Calu3 (cell line): ENCODE results near the gene SULT1B1. TPM values are rescaled to one million over a fixed set of nuclear protein-coding genes. Genes with fewer than 3 reads are reported as not detected.

Experiments
- Bru-seq: library from RNA; stranded (reverse); fragments of 400-500 nt; gene quantifications from one replicate; lab custom pipeline; 2021; lab: Mats Ljungman, UMichigan
- BruChase-seq, 2 experiments: library from RNA; stranded (reverse); fragments of 400-500 nt; gene quantifications; one replicate each; lab custom pipeline; 2021; lab: Mats Ljungman, UMichigan
- BruUV-seq: library from RNA; stranded (reverse); fragments of 400-500 nt; replicated peaks from 2 replicates; lab custom pipeline; 2021; lab: Mats Ljungman, UMichigan
- CTCF ChIA-PET: fragments of 300-600 bp; sonication (Branson Sonifier 250); formaldehyde crosslinking; loops from one replicate; lab custom pipeline; 2022; ENCODE audit warnings: antibody characterized with exemption; lab: Charles Lee
- DNase-seq: peaks from one replicate; pipeline ENCODE4 v3.0.0; 2022
- H3K27ac Mint-ChIP-seq: one replicate; pipeline ENCODE4 v1.8.0; 2022; ENCODE audit warnings: mixed read lengths; ENCODE audit not compliant: unreplicated experiment
- H3K27me3 Mint-ChIP-seq: one replicate; pipeline ENCODE4 v1.8.0; 2022; ENCODE audit warnings: mixed read lengths; ENCODE audit not compliant: unreplicated experiment
- H3K36me3 Mint-ChIP-seq: one replicate; pipeline ENCODE4 v1.8.0; 2022; ENCODE audit warnings: mild to moderate bottlenecking, moderate library complexity, mixed read lengths; ENCODE audit not compliant: insufficient read depth, unreplicated experiment
- H3K4me1 Mint-ChIP-seq: one replicate; pipeline ENCODE4 v1.8.0; 2022; ENCODE audit warnings: mild to moderate bottlenecking, low read depth, mixed read lengths; ENCODE audit not compliant: unreplicated experiment
- H3K4me3 Mint-ChIP-seq: one replicate; pipeline ENCODE4 v1.8.0; 2022; ENCODE audit warnings: mild to moderate bottlenecking, low read depth, moderate library complexity, mixed read lengths; ENCODE audit not compliant: unreplicated experiment
- H3K9me3 Mint-ChIP-seq: one replicate; pipeline ENCODE4 v1.8.0; 2022; ENCODE audit warnings: low read depth, mixed read lengths; ENCODE audit not compliant: unreplicated experiment
- CTCF ChIP-seq: fragments of 200-600 bp; IDR thresholded peaks from one replicate; pipeline ENCODE4 v1.8.0; 2022; ENCODE audit warnings: antibody characterized with exemption; ENCODE audit not compliant: unreplicated experiment
- intact Hi-C: fragments of 100-400 bp; cut with micrococcal nuclease; formaldehyde crosslinking; loops from one replicate; pipeline ENCODE4 v1.10.0; 2022; ENCODE audit not compliant: unreplicated experiment
- long read RNA-seq: library from polyadenylated mRNA; stranded (forward); transcript quantifications from one replicate; pipeline ENCODE4 v2.0.0, GENCODE V29; 2022
- total RNA-seq: library from RNA; stranded (reverse); gene quantifications from 2 replicates; pipeline ENCODE4 v1.2.3, GENCODE V29; 2022

The SULT1B1 gene
- total RNA-seq (0.26 and 0.27 TPM in 2 replicates), Bru-seq, nascent RNA (percentile 13 among the genes with signal in this experiment), BruChase-seq, experiment 1, labeled RNA remaining after a 6-hour chase (percentile 21 among the genes with signal in this experiment), BruChase-seq, experiment 2, labeled RNA remaining after a 2-hour chase (percentile 16 among the genes with signal in this experiment)
- long read RNA-seq = 0 reads

- no TSS peak for BruUV-seq
Measured at GRCh38 chr4:69760455-69760854, at the start of gene SULT1B1. SULT1B1 (minus strand) TSS chr4:69760620; CDS start chr4:69755217, 5,403 bp downstream.

DNA sequence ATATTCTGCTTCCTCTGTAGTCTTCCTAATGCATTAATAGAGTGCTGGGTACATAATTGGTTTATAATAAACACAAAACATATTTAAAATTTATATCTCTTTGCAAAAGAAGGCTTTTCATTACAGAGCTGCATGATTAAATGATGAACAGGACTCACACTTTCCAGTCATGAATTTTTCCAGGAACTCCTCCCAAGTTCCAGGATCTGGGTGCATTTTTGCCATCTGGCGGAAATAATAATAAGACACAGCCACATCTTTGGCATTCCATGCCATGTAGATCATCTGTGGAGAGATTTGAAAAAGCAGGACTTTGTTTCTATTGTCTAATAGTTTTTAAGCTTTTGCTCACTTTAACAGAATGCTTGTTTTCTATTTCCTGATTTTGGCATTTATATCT lies 40.2 kb upstream of the SULT1B1 start:
- no peaks in the 10 kb centered on the region for H3K27me3 Mint-ChIP-seq
- H3K4me1 Mint-ChIP-seq = no peaks in the 10 kb centered on the region
- H3K36me3 Mint-ChIP-seq = no peaks in the 10 kb centered on the region
- CTCF ChIA-PET = no interaction called here
- no peak for TF ChIP-seq CTCF
- no peak overlapping the region for H3K4me3 Mint-ChIP-seq
- H3K9me3 Mint-ChIP-seq = no peaks in the 10 kb centered on the region
- BruUV-seq = no TSS peak
- H3K27ac Mint-ChIP-seq = no peak overlapping the region
- DNase-seq = no peak
- intact Hi-C loops = no loop called here

More at GRCh38 chr4:69760455-69760854, at the start of gene SULT1B1:
- Mint-ChIP-seq H3K27me3 (no peaks in the 10 kb centered on the region), H3K36me3 (no peaks in the 10 kb centered on the region), H3K27ac (peak within 1 kb of the TSS; percentile 69), H3K9me3 (no peaks in the 10 kb centered on the region), H3K4me3 (peak within 1 kb of the TSS; percentile 31), H3K4me1 (peaks cover 35% of the 10 kb centered on the region)
- intact Hi-C loops = no loop called here
- CTCF ChIA-PET = no interaction called here
- no peak for TF ChIP-seq CTCF
- DNase-seq = no peak

DNA sequence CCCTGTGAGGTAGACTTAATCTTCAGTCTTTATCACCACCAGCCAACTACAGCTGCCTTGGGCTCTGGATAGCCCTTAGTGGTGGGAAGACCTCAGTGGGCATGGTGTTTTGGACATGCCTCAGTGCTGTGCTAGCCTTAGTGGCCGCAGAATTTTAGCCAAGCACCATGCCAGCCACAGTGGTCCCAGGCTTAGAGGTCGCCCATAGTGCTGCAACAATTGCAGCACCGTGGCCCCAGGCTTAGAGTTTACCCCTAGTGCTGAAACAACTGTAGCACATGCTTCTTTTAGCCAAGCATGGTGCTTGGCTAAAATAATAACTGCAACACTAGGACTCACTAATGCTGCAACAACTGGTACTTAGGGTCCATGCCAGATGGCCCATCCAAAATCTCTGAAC lies 38.9 kb upstream of the SULT1B1 start:
- no peaks in the 10 kb centered on the region for H3K4me1 Mint-ChIP-seq
- no peaks in the 10 kb centered on the region for H3K27me3 Mint-ChIP-seq
- H3K27ac Mint-ChIP-seq = no peak overlapping the region
- intact Hi-C loops = no loop called here
- BruUV-seq = no TSS peak
- no peak for DNase-seq
- H3K9me3 Mint-ChIP-seq = no peaks in the 10 kb centered on the region
- H3K36me3 Mint-ChIP-seq = no peaks in the 10 kb centered on the region
- TF ChIP-seq CTCF = no peak
- no peak overlapping the region for H3K4me3 Mint-ChIP-seq
- CTCF ChIA-PET = no interaction called here

DNA sequence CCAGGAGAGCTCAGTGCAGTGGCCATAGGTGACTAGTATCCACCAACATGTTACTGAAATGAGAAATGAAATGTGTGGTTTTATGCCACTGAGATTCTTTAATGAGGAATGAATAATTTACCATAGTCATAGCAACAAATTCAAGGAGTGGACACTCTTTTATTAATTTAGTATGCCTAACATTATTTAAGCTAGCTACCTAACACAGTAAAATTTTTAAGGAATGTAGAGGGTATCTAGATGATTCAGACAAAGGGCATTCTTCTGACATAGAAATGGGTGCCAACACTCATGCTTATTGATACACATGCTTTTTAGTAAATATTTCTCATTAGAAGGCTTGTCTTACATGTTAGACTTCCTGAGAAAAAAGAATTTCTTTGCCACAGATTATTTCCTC lies 33.3 kb upstream of the SULT1B1 start:
- intact Hi-C loops = no loop called here
- Mint-ChIP-seq H3K27me3 (no peaks in the 10 kb centered on the region), H3K36me3 (no peaks in the 10 kb centered on the region), H3K4me1 (no peaks in the 10 kb centered on the region), H3K4me3 (no peak overlapping the region), H3K9me3 (no peaks in the 10 kb centered on the region), H3K27ac (no peak overlapping the region)
- CTCF ChIA-PET = no interaction called here
- TF ChIP-seq CTCF = no peak
- no peak for DNase-seq
- BruUV-seq = no TSS peak
